HepG2 (cell line): ENCODE data around the gene TMEM235. TPM values are rescaled to one million over a fixed set of nuclear protein-coding genes. Genes with fewer than 3 reads are reported as not detected.

Source experiments
- ATF1 ChIP-seq: IDR thresholded peaks from 2 replicates; pipeline ENCODE4 v1.6.1; 2016; ENCODE audit warnings: mild to moderate bottlenecking, control low read depth
- NFE2 ChIP-seq: sonication (generic); formaldehyde crosslinking; IDR thresholded peaks from 2 replicates; pipeline ENCODE4 v1.4.0; 2020; ENCODE audit warnings: missing genetic modification reagents
- PHF21A ChIP-seq: sonication (generic); formaldehyde crosslinking; IDR thresholded peaks from 2 replicates; pipeline ENCODE4 v1.5.0; 2020; ENCODE audit warnings: mild to moderate bottlenecking, missing genetic modification reagents
- REXO4 ChIP-seq: sonication (generic); formaldehyde crosslinking; IDR thresholded peaks from 2 replicates; pipeline ENCODE4 v1.8.0; 2022; ENCODE audit warnings: missing genetic modification reagents, mild to moderate bottlenecking, borderline replicate concordance
- SETDB1 ChIP-seq: sonication (generic); formaldehyde crosslinking; IDR thresholded peaks from 2 replicates; pipeline ENCODE4 v1.5.1; 2020; ENCODE audit warnings: missing genetic modification reagents, mild to moderate bottlenecking, borderline replicate concordance
- SRSF9 ChIP-seq: fragments of 200-400 bp; formaldehyde crosslinking; IDR thresholded peaks from 2 replicates; pipeline ENCODE4 v1.6.1; 2018; ENCODE audit warnings: borderline replicate concordance, mild to moderate bottlenecking, low read depth, low read length; ENCODE audit not compliant: insufficient read depth, poor library complexity, severe bottlenecking
- ZBTB42 ChIP-seq: sonication (generic); formaldehyde crosslinking; IDR thresholded peaks from 2 replicates; pipeline ENCODE4 v1.5.0; 2020; ENCODE audit warnings: mild to moderate bottlenecking, missing genetic modification reagents
- ZMYM2 ChIP-seq: sonication (generic); formaldehyde crosslinking; IDR thresholded peaks from 2 replicates; pipeline ENCODE4 v1.8.0; 2022; ENCODE audit warnings: mild to moderate bottlenecking, missing genetic modification reagents
- ZNF160 ChIP-seq: sonication (generic); formaldehyde crosslinking; IDR thresholded peaks from 2 replicates; pipeline ENCODE4 v1.8.0; 2022; ENCODE audit warnings: mild to moderate bottlenecking, inconsistent platforms, missing genetic modification reagents
- ZNF563 ChIP-seq: sonication (generic); formaldehyde crosslinking; IDR thresholded peaks from 2 replicates; pipeline ENCODE4 v1.8.0; 2022; ENCODE audit warnings: mild to moderate bottlenecking, moderate library complexity, missing genetic modification reagents
- ZNF567 ChIP-seq: sonication (generic); formaldehyde crosslinking; IDR thresholded peaks from 2 replicates; pipeline ENCODE4 v1.8.1; 2023; ENCODE audit warnings: mild to moderate bottlenecking, missing genetic modification reagents, borderline replicate concordance
- ZNF75D ChIP-seq: sonication (generic); formaldehyde crosslinking; IDR thresholded peaks from 2 replicates; pipeline ENCODE4 v1.8.1; 2023; ENCODE audit warnings: missing genetic modification reagents, mild to moderate bottlenecking, borderline replicate concordance
- ZNF878 ChIP-seq: sonication (generic); formaldehyde crosslinking; IDR thresholded peaks from 2 replicates; pipeline ENCODE4 v1.8.1; 2023; ENCODE audit warnings: mild to moderate bottlenecking, missing genetic modification reagents, moderate library complexity
- polyA plus RNA-seq, 8 experiments: library from polyadenylated mRNA; depleted of rRNA in 3 of 8; stranded (reverse) in 7 of 8; unstranded in 1 of 8; fragments of >200 nt; fragmentation: Illumina TruSeq in 4 of 8; extraction: Trizol in 4 of 8; gene quantifications; 2 replicates each; pipeline versions ENCODE4 v1.2.1 to v1.2.3, GENCODE V29; 2011 to 2016; ENCODE audit warnings: low read depth in 4 of 8, missing spikeins in 1 of 8, mixed read lengths in 1 of 8; ENCODE audit not compliant: insufficient read depth in 1 of 8
- total RNA-seq, 5 experiments: library from RNA; depleted of rRNA; stranded (reverse); fragments of >200 nt; fragmentation: Illumina TruSeq; extraction: Trizol; gene quantifications; 2 replicates each; pipeline ENCODE4 v1.2.3, GENCODE V29; 2016; ENCODE audit warnings: low read depth in 1 of 5
- TF ChIP-seq, protein P1 (sequence below): sonication (generic); formaldehyde crosslinking; IDR thresholded peaks from 2 replicates; pipeline ENCODE4 v1.5.1; 2020; ENCODE audit warnings: mild to moderate bottlenecking, missing genetic modification reagents, borderline replicate concordance
- TF ChIP-seq, protein P2 (sequence below): sonication (generic); formaldehyde crosslinking; IDR thresholded peaks from 2 replicates; pipeline ENCODE4 v1.8.0; 2022; ENCODE audit warnings: missing genetic modification reagents, low read depth, mild to moderate bottlenecking, borderline replicate concordance
- TF ChIP-seq, protein P3 (sequence below), 2 experiments: sonication (generic) in 1 of 2; formaldehyde crosslinking in 1 of 2; IDR thresholded peaks; 2 replicates each; pipeline versions ENCODE4 v1.4.0 to v1.6.1; 2016 to 2020; ENCODE audit warnings: borderline replicate concordance in 1 of 2, low read depth in 1 of 2, mild to moderate bottlenecking in 1 of 2, missing genetic modification reagents in 1 of 2
- TF ChIP-seq, protein P4 (sequence below): sonication (generic); formaldehyde crosslinking; IDR thresholded peaks from 2 replicates; pipeline ENCODE4 v1.8.0; 2022; ENCODE audit warnings: mild to moderate bottlenecking, missing genetic modification reagents, borderline replicate concordance
- TF ChIP-seq, protein P5 (sequence below), 2 experiments: fragments of 450-650 bp in 1 of 2; sonication (generic) in 1 of 2; formaldehyde crosslinking; IDR thresholded peaks; 2 replicates each; pipeline versions ENCODE4 v1.5.0 to v1.8.0; 2020 to 2022; ENCODE audit warnings: mild to moderate bottlenecking in 1 of 2, missing genetic modification reagents in 1 of 2

The TMEM235 gene
- total and polyA plus RNA-seq, 2 of the 13 experiments (the other 11 are each of a cell fraction or from before 2014, with no cell fraction given) = not detected

DNA sequence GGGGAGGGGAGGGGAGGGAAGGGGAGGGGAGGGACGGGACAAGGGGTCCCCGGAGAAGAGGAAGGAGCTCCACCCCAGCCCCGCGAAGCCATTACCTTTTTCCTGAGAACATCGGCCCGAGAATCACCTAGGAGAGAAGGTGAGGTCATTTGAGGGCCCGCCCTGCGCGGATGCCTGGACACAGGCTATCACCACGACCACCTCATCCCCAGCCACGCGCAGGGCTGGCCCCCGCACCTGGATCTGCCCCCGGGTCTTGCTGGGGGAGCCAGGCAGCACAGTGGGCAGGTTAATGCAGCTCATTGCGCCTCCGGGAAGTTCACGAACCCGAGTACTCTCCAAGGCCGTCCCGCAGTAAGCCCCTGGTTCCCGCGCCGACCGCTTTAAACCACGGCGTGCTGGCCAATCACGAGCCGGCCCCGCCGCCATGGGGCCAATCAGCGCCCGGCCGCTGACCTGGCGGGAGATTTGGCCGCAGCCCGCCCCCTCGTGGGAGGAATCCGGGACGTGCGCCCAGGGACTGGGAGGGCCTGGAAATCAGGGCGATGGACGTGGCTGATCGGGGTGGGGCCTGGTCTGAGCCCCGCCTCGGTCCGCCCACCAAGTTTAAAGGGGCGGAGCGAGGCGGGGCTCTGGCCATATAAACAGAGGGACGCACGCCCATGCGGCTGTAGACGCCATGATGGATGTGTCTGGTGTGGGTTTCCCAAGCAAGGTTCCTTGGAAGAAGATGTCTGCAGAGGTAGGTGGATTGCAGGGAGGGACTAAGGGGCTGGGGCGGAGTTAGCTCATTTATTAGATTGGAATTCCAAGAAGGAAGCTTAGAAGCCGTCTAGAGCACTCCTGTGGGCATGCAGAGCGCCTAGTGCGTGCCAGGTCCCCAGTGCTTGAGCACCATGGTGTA is 44.5 kb upstream of the TMEM235 start, which contains the start of the genes AFMID and TK1 (continued):
- TF ChIP-seq, protein P1, sequence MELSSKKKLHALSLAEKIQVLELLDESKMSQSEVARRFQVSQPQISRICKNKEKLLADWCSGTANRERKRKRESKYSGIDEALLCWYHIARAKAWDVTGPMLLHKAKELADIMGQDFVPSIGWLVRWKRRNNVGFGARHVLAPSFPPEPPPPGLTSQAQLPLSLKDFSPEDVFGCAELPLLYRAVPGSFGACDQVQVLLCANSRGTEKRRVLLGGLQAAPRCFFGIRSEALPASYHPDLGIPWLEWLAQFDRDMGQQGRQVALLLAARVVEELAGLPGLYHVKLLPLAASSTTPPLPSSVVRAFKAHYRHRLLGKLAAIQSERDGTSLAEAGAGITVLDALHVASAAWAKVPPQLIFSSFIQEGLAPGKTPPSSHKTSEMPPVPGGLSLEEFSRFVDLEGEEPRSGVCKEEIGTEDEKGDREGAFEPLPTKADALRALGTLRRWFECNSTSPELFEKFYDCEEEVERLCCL (CRISPR knock-in tag) = no peak
- TF ChIP-seq ZMYM2 (CRISPR knock-in tag) (no peak), ZNF75D (CRISPR knock-in tag) (no peak), ZNF878 (CRISPR knock-in tag) (peak; percentile 100), SRSF9 (no peak), ATF1 (CRISPR knock-in tag) (no peak), ZNF567 (peak; percentile 93), REXO4 (CRISPR knock-in tag) (no peak), NFE2 (no peak), PHF21A (CRISPR knock-in tag) (peak; percentile 87), ZNF160 (CRISPR knock-in tag) (peak; percentile 98), ZNF563 (CRISPR knock-in tag) (peak; percentile 0; the same call in 1 of the 2 replicates), ZBTB42 (CRISPR knock-in tag) (peak; percentile 80; the same call in 1 of the 2 replicates), SETDB1 (no peak)
- TF ChIP-seq, protein P2, sequence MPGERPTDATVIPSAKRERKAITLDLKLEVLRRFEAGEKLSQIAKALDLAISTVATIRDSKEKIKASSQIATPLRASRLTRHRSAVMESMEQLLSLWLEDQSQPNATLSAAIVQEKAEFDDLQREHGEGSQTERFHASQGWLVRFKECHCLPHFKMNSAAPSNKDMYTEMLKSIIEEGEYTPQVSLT = peak; percentile 95; the same call in 1 of the 2 replicates
- TF ChIP-seq, protein P3, sequence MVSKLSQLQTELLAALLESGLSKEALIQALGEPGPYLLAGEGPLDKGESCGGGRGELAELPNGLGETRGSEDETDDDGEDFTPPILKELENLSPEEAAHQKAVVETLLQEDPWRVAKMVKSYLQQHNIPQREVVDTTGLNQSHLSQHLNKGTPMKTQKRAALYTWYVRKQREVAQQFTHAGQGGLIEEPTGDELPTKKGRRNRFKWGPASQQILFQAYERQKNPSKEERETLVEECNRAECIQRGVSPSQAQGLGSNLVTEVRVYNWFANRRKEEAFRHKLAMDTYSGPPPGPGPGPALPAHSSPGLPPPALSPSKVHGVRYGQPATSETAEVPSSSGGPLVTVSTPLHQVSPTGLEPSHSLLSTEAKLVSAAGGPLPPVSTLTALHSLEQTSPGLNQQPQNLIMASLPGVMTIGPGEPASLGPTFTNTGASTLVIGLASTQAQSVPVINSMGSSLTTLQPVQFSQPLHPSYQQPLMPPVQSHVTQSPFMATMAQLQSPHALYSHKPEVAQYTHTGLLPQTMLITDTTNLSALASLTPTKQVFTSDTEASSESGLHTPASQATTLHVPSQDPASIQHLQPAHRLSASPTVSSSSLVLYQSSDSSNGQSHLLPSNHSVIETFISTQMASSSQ (IDR thresholded peaks at IDR 0.05; ENCODE audit: low read depth) = no peak
- TF ChIP-seq, protein P3 (CRISPR knock-in tag; IDR thresholded peaks at IDR 0.05; ENCODE audit: borderline replicate concordance) = peak; percentile 28; the same call in 1 of the 2 replicates
- TF ChIP-seq, protein P4, sequence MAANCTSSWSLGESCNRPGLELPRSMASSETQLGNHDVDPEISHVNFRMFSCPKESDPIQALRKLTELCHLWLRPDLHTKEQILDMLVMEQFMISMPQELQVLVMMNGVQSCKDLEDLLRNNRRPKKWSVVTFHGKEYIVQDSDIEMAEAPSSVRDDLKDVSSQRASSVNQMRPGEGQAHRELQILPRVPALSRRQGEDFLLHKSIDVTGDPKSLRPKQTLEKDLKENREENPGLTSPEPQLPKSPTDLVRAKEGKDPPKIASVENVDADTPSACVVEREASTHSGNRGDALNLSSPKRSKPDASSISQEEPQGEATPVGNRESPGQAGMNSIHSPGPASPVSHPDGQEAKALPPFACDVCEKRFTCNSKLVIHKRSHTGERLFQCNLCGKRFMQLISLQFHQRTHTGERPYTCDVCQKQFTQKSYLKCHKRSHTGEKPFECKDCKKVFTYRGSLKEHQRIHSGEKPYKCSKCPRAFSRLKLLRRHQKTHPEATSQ (CRISPR knock-in tag) = peak; percentile 100
- TF ChIP-seq, protein P5, sequence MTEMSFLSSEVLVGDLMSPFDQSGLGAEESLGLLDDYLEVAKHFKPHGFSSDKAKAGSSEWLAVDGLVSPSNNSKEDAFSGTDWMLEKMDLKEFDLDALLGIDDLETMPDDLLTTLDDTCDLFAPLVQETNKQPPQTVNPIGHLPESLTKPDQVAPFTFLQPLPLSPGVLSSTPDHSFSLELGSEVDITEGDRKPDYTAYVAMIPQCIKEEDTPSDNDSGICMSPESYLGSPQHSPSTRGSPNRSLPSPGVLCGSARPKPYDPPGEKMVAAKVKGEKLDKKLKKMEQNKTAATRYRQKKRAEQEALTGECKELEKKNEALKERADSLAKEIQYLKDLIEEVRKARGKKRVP (CRISPR knock-in tag; IDR thresholded peaks at IDR 0.05) = peak in 1 of 2 experiments; percentile 96; a peak in 2 of 4 replicates
